ENCODE data around the gene NUDT22.

DNA sequence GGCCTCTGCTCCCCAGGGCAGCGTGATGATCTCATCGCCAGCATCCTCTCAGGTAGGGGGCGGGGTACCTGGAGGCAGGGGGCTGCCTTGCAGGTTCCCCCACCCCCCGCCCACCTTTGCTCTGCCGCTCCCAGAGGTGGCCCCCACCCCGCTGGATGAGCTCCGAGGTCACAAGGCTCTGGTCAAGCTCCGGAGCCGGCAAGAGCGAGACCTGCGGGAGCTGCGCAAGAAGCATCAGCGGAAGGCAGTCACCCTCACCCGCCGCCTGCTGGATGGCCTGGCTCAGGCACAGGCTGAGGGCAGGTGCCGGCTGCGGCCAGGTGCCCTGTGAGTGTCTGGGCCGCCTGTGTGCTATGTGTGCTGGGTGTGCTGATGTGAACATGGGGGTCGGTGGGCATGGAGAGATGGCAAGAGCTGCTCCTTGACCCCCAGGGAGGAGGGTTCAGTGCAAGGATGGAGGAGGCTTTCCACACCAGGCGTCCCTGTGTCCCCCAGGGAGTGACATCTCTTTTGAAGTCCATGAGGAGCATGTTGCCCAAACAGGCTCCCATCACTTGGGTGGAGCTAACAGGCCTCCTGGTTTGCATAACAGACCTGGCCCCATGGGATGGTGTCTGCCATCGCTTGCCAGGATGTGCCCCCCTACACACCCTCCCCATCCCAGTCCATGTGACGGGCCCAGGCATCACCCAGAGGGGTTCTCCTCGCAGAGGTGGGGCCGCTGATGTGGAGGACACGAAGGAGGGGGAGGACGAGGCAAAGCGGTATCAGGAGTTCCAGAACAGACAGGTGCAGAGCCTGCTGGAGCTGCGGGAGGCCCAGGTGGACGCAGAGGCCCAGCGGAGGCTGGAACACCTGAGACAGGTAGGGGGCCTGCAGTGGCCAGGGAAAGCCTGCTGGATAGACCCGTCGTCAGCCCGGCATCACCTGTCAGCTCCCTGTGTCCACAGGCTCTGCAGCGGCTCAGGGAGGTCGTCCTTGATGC lies 39.4 kb downstream of the NUDT22 start:
- TF ChIP-seq, protein P1, sequence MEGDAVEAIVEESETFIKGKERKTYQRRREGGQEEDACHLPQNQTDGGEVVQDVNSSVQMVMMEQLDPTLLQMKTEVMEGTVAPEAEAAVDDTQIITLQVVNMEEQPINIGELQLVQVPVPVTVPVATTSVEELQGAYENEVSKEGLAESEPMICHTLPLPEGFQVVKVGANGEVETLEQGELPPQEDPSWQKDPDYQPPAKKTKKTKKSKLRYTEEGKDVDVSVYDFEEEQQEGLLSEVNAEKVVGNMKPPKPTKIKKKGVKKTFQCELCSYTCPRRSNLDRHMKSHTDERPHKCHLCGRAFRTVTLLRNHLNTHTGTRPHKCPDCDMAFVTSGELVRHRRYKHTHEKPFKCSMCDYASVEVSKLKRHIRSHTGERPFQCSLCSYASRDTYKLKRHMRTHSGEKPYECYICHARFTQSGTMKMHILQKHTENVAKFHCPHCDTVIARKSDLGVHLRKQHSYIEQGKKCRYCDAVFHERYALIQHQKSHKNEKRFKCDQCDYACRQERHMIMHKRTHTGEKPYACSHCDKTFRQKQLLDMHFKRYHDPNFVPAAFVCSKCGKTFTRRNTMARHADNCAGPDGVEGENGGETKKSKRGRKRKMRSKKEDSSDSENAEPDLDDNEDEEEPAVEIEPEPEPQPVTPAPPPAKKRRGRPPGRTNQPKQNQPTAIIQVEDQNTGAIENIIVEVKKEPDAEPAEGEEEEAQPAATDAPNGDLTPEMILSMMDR (IDR thresholded peaks at IDR 0.05): no peak
- TF ChIP-seq POLR2A (IDR thresholded peaks at IDR 0.05; ENCODE audit: low read depth): no peak
- TF ChIP-seq EP300 (IDR thresholded peaks at IDR 0.05): no peak
- no peak for TF ChIP-seq POLR2AphosphoS5 (IDR thresholded peaks at IDR 0.05)
